Measurements from ENCODE around the gene NMT1. TPM values are rescaled to one million over a fixed set of nuclear protein-coding genes. Genes with fewer than 3 reads are reported as not detected.

NMT1 gene
- total and polyA plus RNA-seq, 2 of the 13 experiments (the other 11 are each of a cell fraction or from before 2014, with no cell fraction given) = 75.7 to 142 TPM

DNA sequence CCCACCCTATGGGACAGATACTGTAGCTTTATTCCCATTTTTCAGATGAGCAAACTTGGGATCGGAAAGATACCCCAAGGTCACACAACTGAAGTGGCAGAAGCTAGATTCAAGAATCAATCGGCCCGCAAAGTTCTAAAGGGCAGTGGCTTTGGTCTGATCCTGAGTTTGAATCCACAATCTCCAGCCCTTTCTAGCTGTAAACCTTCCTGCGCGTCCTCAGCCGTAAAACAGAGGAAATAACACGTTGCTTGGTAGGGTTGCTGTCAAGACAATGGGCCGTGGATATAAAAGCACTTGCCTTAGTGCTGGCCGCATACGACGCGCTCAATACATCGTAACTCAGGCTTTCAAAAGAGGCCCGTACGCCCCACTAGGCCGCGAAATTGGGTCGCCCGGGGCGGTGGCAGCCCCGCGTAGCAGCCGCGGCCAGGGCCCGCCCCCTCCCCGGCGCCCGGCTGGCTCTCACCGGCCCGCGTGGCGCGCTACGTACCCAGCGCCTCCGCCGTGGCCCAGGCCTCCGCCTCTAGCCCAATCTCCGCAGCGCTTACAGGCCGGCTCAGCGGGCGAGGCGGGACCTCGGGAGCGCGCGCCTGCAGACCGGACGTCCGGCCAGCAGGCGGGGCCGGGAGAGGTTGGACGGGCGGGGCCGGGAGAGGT lies 9.9 kb upstream of the NMT1 start, which contains the start of gene DCAKD (continued):
- TF ChIP-seq, protein P1, sequence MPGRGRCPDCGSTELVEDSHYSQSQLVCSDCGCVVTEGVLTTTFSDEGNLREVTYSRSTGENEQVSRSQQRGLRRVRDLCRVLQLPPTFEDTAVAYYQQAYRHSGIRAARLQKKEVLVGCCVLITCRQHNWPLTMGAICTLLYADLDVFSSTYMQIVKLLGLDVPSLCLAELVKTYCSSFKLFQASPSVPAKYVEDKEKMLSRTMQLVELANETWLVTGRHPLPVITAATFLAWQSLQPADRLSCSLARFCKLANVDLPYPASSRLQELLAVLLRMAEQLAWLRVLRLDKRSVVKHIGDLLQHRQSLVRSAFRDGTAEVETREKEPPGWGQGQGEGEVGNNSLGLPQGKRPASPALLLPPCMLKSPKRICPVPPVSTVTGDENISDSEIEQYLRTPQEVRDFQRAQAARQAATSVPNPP (CRISPR knock-in tag; IDR thresholded peaks at IDR 0.05) = peak; percentile 90
- TF ChIP-seq SRY (CRISPR knock-in tag; IDR thresholded peaks at IDR 0.05) (peak; percentile 92), MTA1 (CRISPR knock-in tag; IDR thresholded peaks at IDR 0.05; ENCODE audit: borderline replicate concordance) (no peak), HCFC1 (IDR thresholded peaks at IDR 0.05; ENCODE audit: low read depth, low read length) (peak; percentile 44; the same call in 1 of the 2 replicates), MEF2D (CRISPR knock-in tag; IDR thresholded peaks at IDR 0.05) (0 out of 2 replicates have a peak, but pooled peaks have one; percentile 12), REPIN1 (CRISPR knock-in tag; IDR thresholded peaks at IDR 0.05; ENCODE audit: borderline replicate concordance, low read depth) (peak; percentile 73), ZFAT (CRISPR knock-in tag; conservative IDR thresholded peaks at IDR 0.05) (no peak; the same call in 1 of the 2 replicates), TRIM24 (CRISPR knock-in tag; IDR thresholded peaks at IDR 0.05) (no peak), ASH2L (IDR thresholded peaks at IDR 0.05; ENCODE audit: insufficient read length, low read depth, low read length) (peak; percentile 42), ZNF337 (CRISPR knock-in tag; IDR thresholded peaks at IDR 0.05; ENCODE audit: borderline replicate concordance, low read depth) (no peak), HMG20B (CRISPR knock-in tag; conservative IDR thresholded peaks at IDR 0.05) (no peak), DDIT3 (CRISPR knock-in tag; IDR thresholded peaks at IDR 0.05) (no peak), NRL (CRISPR knock-in tag; IDR thresholded peaks at IDR 0.05; ENCODE audit: borderline replicate concordance) (no peak), CREB1 (IDR thresholded peaks at IDR 0.05) (peak; percentile 23; the same call in 1 of the 2 replicates), CREB1 (CRISPR knock-in tag; IDR thresholded peaks at IDR 0.05) (no peak), ZNF788 (CRISPR knock-in tag; IDR thresholded peaks at IDR 0.05; ENCODE audit: borderline replicate concordance) (no peak; the same call in 1 of the 2 replicates), ZNF432 (CRISPR knock-in tag; IDR thresholded peaks at IDR 0.05; ENCODE audit: borderline replicate concordance) (no peak), GATAD2A (CRISPR knock-in tag; IDR thresholded peaks at IDR 0.05) (no peak), SRSF9 (IDR thresholded peaks at IDR 0.05; ENCODE audit: borderline replicate concordance, insufficient read depth, low read depth, low read length, poor library complexity, severe bottlenecking) (no peak), ERF (CRISPR knock-in tag; IDR thresholded peaks at IDR 0.05) (no peak; the same call in 1 of the 2 replicates), ARNTL (CRISPR knock-in tag; IDR thresholded peaks at IDR 0.05) (0 out of 2 replicates have a peak, but pooled peaks have one; percentile 29), SNRNP70 (IDR thresholded peaks at IDR 0.05; ENCODE audit: low read depth, low read length) (no peak), ZNF776 (CRISPR knock-in tag; IDR thresholded peaks at IDR 0.05) (peak; percentile 57; the same call in 1 of the 2 replicates)
- TF ChIP-seq, protein P2, sequence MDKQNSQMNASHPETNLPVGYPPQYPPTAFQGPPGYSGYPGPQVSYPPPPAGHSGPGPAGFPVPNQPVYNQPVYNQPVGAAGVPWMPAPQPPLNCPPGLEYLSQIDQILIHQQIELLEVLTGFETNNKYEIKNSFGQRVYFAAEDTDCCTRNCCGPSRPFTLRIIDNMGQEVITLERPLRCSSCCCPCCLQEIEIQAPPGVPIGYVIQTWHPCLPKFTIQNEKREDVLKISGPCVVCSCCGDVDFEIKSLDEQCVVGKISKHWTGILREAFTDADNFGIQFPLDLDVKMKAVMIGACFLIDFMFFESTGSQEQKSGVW (CRISPR knock-in tag; IDR thresholded peaks at IDR 0.05; ENCODE audit: borderline replicate concordance) = no peak
- TF ChIP-seq, protein P3, sequence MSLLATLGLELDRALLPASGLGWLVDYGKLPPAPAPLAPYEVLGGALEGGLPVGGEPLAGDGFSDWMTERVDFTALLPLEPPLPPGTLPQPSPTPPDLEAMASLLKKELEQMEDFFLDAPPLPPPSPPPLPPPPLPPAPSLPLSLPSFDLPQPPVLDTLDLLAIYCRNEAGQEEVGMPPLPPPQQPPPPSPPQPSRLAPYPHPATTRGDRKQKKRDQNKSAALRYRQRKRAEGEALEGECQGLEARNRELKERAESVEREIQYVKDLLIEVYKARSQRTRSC (CRISPR knock-in tag; IDR thresholded peaks at IDR 0.05; ENCODE audit: low read depth) = no peak

All from HepG2 (cell line).